ENCODE data around the gene GALM.

GRCh38 chr2:38661306-38661705 is 4.6 kb upstream of the GALM start:
- TF ChIP-seq TCF7L2 (IDR thresholded peaks at IDR 0.05; ENCODE audit: low read depth, low read length) (no peak), POLR2AphosphoS5 (IDR thresholded peaks at IDR 0.05; ENCODE audit: low read depth, low read length) (no peak), CTCF (IDR thresholded peaks at IDR 0.05) (no peak), REST (IDR thresholded peaks at IDR 0.05; ENCODE audit: insufficient read depth in 1 of 2, low read depth in 2 of 2, low read length in 1 of 2) (no peak), SIN3A (IDR thresholded peaks at IDR 0.05; ENCODE audit: borderline replicate concordance, insufficient read depth, low read depth, low read length) (no peak)
